GM18499 (cell line): ENCODE measurements around the gene ANGPT4.
"Not testable (repeated sequence)": the region's sequence is repeated elsewhere in the genome, so short reads cannot be mapped to it uniquely, and the experiment has no call there.

Experiments
- ATAC-seq: cut with Tn5 transposase; IDR thresholded peaks from one replicate; pipeline ENCODE4 v1.9.1; 2021; ENCODE audit warnings: moderate number of reproducible peaks; ENCODE audit not compliant: insufficient read depth, unreplicated experiment

The ANGPT4 gene

DNA sequence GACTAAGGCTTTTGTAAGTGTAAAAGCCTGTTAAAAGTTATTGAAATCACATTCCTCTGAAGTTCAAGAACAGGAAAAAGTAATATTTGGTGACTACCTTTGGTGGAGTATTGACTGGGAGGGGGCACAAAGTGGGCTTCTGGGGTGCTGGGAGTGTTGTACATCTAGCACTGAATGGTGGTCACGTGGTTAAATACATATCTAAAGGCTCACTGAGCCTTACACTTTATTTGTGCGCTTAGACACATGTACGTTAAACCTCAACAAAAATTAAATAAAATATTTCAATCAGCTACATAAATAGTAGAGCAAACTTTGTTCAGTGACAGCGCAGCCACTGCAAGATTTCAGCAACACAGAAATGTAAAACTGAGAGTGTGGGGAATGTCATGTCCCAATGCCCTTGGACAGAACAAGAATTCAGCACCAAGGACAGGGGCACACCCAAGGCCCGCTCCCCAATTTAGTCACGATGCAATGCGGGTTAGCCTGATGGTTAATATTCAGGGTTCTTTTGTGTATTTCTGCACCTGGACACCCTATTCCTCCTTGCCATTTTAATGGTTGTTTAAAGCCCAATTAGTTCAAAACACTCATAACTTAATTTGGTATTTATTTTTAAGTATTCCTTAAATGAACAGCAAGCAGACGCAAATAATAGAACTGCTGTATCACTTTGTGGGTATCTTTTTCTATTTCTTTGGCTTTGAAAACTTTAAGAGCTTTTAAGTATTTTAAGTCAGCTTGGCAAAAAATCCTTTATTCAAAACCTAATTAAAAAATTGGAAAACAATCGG is 37.4 kb downstream of the ANGPT4 start:
- ATAC-seq = no peak

DNA sequence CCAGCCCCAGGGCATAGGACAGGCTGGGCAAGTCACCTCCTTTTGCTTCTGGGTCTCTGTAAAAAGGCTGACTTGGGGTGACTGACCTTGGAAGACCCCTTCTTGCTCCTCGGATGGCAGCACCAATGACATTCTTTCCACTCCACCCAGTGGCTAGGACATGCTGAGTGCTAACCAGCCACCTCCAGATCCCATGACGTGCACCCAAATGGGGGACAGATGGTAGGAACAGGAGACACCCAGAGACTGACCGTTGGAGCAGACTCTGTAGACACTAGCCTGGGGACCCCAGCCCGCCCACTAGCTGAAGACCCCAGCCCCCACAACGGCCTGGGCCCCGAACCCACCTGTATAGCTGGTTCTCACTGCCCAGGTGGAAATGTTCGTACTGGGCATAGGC is 38.3 kb downstream of the ANGPT4 start:
- ATAC-seq = no peak

DNA sequence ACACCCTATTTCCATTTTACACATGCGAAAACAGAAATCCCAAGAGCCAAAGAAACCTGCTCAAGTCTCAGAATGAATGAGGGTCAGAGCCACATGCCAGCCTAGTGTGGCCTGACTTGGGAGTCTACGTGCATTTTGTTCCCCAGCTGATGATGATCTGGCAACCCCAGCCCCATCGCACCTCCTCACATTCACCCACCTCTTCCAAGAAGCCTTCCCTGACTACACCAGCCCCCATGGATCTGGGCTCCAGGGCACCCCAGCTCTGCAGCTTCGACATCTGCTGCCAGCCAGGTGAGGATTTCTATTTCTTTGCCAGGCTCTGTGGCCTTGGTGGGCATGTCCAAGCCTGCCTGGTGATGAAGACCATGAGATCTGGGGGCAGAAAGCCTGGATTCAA is 41.0 kb downstream of the ANGPT4 start:
- ATAC-seq = no peak

DNA sequence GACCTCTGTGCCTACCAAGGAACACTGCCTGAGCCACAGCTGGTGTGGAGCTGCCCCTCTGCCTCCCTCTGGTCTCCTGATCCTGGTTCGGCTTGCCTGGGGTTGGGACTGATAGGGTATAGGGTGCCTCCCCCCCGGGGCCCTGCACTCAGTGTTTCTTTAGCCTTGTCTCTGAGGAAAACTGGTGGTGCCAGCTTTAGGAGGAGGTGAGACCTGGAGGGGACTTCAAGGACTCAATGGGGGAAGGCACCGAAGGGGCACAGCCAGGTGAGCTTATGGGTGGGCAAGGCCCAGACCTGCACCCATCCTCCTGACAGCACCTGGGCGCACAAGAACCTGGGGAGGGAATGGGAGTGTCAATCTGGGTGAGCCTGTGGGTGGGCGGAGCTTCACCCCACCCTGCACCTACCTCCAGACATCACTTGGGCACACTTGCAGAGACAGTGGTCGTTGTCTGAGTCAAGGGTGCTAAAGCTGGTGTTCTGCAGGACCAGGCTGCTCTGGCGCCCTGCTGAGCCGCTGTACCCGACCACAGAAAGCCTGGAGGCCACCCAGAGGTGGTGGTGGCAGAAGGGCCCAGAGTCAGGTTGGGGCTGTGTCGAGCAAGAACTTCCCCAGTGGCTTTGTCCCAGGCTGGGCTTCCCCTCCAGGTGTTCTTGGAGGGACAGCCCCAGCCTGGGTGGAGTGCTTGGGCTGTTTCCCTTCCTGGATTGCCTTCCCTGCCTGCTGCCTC is 42.1 kb downstream of the ANGPT4 start:
- ATAC-seq = no peak

DNA sequence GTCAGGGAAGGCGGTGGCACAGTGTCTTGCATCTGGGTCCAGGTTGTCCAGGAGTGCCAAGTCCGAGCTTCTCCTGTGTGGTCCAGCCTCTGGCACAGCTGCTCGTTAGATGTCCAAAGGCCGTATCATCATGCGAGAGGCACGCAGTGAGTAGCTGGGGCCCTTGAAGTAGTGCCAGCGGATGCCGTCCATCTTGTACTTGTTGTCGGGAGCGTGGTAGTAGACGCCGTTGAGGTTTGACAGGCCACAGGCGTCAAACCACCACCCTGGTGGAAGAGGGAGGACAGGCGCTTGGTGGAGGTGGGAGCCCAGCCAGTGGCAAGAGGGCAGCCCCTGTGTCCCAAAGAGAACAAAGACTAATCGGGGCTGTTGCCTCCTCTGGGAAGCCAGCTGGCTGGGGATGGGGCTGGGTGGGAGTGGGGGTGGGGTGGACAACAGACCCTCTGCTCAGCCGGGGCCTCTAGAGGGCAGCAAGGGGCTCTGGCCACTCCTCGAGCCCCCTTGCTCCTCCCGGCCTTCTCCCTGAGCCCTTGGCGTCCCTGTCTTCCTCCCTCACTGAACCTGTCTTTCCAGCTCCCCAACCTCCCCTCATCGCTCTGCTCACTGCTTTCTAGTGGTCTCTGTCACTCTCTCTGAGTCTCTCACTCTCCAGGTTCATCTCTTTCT is 43.1 kb downstream of the ANGPT4 start:
- no peak for ATAC-seq

DNA sequence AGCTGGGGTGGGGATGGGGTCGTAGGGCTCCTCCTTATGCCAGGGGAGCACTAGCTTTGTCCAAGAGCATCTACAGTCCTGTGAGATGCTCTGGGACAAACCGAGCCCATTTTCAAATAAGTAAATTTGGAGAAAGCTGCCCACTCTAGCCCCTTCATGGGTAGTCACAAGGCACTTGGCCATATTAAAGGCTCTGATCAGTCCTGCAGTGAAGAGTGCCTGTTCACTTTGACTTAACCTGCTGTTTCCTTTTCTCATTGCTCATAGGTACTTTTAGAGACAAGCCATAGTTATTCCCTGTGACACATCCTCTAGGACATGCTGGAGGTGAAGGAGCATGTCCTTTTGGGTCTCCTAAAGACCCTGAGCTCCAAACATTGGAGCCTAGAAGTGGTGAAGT is 44.2 kb downstream of the ANGPT4 start:
- no peak for ATAC-seq

DNA sequence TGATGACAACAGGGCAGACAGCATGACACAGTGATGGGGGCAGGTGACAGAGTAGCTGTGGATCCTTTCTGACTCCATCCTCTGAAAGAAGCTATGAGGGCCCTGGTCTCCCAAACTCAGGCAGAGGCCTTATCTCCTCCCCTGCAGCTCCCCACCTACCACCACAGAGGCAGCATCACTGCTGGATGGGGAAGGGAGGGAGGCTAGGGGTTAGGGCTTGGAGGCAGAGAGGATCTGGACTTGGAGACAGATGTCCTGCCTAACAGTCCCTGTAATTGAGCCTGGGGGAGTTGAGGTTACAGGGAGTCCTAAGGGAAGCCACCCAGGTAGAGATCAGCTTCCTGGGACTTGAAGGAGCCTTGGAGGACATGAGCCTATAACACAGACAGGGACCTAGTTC is 44.7 kb downstream of the ANGPT4 start:
- no peak for ATAC-seq

DNA sequence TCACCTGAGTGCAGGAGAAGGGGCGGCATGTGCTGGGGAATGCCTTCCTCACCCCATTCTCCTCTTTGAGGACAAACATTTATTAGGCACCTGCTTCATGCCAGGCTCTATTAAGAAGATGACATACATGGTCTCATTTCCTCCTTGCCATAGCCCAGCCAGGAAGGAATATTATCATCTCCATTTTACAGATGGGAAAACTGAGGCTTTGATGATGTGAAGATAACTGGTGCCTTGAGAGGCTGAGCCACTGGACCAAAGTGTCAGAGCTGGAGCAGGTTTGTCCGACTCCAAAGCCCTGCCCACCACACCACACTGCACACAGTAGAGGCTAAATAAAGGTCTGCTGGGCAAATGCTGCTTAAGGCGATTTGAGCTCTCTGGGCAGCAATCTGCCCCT is 45.4 kb downstream of the ANGPT4 start:
- no peak for ATAC-seq

DNA sequence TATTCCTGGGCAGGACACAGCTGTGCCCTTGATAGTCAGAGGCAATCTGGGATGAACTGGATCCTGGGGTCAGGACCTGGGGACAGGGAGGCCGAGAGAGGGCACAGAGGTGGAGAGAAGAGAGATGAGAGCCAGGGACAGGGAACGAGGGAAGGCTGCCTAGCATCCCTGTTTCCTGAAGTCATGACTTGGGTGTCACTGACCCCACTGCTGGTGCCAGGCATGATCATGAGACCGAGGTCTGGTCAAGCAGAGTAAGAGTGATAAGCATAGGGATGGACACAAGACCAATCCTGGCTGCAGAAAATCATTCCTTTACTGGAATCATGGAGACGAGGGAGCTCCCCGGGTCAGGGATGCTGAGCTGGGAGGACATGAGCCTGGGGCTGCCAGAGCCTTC is 46.5 kb downstream of the ANGPT4 start:
- ATAC-seq = no peak

DNA sequence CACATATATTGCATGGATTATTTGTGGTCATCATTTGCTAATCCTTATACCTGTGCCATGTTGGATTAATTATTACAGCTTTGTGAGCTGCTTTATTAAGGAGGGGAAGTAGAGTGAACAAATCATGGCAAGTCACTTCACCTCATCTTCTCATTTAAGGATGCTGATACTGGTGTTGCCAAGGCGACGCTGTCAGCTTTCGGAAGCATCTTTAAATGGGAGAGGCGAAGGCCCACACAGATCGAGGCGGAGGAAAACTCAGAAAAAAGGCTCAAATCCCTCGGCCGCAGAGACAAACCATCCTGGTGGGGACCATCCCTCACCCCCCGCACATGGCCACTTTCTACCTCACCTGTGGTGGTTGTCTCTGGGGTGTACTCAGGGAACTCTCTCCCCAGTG is 47.9 kb downstream of the ANGPT4 start:
- ATAC-seq = no peak

DNA sequence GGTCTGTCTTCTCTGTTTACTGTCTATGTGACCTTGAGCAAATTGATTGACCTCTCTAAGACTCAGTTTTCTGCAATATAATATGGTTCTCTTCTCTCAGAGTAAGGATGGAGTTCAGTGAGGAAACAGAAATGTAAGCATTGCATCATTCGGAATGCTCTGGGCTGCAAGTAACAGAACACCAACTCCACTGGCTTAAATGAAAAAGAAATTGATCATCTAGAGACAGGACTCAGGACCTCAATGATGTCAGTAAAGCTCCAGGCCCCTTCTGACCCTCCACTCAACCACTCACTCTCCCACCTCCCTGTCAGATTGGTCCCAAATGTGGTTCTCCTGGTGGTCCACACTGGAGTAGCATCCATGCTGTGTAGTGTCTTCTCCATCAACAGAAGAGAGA is 50.7 kb downstream of the ANGPT4 start:
- ATAC-seq = no peak

DNA sequence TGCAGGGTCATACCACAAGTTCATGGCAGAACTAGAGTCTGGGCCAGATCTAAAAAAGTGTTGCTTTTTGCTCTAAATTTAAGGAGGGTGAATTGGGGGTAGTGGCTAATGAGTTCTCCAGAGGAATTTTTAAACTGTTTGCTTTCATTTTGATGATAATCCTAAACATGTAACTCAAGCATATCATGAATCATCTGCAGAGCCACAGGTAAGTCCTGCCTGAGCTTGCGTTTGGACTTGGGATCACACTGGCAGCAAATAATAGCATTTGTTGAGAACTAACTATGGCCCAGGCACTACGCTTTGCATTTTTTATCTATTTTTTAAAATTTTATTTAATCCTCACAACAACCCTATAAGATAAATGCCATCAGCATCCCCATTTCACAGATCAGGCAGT is 55.2 kb downstream of the ANGPT4 start:
- no peak for ATAC-seq

DNA sequence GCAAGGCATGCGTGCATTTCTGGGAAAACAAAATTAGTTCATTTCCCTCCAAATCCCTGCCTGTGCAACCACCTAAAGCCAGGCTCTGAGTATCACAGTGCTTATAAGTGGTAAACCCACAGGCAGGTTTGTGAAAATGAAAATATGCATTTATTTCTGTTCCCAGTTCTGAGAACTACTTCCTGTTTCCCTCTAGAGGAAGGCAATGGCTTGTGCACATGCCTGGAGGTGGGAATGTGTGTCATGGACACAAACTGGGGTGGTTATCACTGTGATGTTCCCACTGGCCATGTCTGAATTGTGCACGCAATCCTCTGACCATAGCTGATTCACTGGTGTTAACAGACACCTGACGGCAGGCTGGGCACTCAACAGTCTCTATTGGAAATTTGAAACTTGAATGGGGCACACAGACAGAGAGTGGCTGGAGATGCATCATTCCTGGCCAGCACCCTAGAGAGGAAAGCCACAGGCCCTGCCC is 56.3 kb downstream of the ANGPT4 start:
- no peak for ATAC-seq

DNA sequence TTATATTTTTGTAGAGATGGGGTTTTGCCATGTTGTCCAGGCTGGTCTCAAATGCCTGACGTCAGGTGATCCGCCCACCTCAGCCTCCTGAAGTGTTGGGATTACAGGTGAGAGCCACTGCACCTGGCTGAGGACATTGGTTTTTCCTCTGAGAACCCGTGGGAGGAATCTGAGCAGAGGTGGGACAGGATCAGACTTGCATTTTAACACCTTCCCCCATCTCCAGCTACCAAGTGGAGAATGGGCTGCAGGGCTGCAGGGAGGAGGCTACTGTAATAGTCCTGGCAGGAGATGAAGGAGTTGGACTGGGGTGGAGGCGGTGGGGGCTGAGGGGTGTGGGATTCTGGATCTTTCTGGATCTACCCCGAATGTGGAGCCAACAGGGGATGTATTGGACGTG is 58.1 kb downstream of the ANGPT4 start:
- no peak for ATAC-seq

DNA sequence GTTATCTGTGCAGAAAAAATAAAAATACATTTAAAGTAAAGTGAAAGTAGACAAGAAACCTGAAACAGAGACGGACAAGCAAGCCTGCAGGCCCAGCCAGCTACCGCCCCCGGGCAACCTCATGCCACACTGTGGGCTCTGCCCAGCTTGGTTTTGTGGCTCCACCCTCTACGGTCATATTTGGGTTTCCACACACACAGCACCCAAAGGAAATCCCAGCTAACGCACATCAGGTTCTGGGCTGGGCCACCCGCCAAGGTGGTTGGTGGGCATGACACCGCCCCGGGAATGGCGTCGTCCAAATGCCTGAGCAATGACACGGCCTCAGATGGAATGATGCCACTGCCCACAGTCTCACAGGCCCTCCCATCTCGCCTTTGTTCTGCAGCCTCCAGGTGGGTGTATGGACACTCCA is 59.8 kb downstream of the ANGPT4 start:
- ATAC-seq = no peak

DNA sequence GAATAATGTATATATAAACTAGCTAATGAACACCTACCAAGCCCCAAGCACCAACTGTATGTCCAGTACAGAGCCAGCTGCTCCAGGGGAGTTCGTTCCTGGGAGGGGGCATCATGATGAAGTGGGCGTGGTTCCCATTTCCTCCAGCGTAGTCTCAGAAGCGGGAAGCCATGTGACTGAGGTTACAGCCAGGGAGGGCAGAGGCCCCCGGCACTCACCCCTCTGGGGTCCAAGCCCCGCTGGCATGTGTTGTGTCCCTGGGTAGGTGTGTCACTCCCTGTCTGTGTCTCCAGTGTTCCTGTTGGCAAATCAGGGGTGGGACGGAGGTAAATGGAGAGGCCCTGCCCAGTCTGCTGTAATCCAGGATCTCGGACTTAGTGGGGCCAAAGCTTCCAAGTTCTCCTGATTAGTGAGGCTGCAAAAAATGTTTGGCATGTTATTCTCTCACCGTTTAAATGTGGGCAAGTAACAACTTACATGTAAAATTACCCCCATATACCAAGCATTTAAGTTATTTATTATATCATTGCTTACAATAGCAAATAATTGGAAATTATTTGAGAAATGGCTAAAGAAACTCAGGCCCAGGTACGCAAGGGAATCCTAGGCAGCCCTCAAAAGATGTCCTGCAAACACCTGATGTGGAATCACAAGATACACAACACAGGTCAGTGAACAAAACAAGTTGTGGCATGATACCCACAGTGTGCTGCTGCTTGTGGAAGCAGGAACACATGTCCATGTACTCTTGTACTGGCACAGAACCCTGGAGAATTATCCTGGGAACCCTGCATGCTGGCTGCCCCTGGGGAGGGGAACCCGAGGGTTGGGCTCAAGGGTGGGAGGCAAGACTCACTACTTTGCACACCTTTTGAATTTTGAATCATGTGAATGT is 60.4 kb downstream of the ANGPT4 start:
- no peak for ATAC-seq

DNA sequence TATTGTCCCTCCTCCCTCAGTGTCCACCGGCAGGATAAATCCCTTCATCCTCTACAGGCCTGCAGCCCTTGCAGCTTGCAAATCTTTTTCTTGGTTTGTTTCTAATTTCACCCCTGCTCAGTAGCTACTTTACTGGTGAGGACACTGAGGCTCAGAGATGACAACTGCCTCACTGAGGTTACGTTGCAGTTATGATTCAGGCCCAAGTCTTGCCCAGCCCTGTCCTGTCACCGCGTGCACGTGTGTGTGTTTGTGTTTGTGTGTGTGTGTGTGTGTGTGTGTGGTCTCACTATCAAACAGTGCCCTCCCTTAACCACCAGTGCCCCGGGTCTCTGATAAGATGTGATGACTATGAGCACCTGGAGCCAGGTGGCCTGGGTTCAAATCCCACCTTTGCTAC is 61.5 kb downstream of the ANGPT4 start:
- ATAC-seq = no peak

DNA sequence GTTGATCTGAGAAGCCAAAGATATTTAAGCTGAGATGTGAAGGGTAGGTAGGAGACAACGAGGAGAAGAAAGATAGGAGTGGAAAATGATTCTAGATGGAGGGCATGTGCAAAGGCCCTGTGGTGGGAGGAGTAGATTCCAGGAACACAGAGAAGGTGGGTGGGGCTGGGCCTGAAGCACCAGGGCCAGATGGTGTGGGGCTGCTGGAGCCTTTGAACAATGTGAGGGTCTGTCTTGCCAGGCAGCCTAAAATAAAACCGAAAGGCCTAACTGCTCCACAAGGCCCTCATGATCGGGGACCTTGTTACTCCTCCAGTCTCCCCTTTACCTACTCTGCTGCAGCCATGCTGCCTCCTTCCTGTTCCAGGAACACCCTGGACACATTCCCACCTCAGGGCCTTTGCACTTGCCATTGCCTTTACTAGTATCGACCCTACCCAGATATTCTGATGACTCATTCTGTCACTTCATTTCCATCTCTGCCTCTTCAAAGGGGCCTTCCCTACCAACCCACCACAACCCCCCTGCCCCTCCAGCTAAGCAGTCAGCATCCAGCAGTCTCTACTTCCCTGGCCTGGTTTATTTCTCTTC is 62.6 kb downstream of the ANGPT4 start:
- no peak for ATAC-seq

DNA sequence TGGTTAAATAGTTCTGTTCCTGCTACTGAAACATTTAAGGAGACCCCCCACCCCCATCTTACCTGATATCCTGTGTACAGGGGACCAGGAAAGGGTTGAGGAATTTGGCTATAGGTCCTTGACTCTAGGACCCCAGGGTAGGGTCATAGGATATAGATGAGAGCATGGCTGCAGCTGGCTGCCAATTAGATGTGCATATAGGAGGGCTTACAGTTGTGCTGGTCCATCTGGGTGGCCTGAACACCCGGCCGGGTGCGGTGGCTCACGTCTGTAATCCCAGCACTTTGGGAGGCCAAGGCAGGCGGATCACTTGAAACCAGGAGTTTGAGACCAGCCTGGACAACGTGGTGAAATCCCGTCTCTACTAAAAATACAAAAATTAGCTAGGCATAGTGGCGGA is 67.4 kb downstream of the ANGPT4 start:
- ATAC-seq = not testable (repeated sequence)

DNA sequence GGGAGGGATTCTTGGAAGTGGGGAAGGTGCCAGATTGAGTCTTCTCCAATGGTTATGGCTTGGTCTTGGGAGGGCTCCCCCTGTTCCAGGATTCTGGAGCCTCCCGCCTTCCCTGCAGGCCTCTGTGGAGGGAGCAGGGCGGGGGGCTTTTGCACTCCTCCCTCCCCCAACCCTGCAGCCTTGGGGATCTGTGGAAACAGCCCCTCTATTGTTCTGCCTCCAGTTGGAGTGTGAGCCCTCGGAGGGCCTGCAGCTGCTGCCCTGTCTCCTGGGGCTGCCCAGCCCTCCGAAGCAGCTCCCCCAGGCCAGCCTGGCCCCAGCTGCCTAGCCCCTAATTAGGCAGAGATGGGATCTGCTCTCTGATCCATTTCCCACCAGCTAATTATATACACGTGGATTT is 67.9 kb downstream of the ANGPT4 start:
- no peak for ATAC-seq
